ENCODE results near the gene DMD.

- no peak for TF ChIP-seq POLR2A (IDR thresholded peaks at IDR 0.05; ENCODE audit: low read depth, low read length)
- TF ChIP-seq POLR2AphosphoS5 (IDR thresholded peaks at IDR 0.05; ENCODE audit: low read depth, low read length): no peak
- TF ChIP-seq TAF1 (IDR thresholded peaks at IDR 0.05; ENCODE audit: borderline replicate concordance, low read depth, low read length): no peak
These were observed 422.4 kb downstream of the DMD start for GRCh38 chrX:32788936-32789335.
